GM19035 (cell line): ENCODE measurements around the gene PITPNC1.
A peak's percentile ranks its signal among the peaks of the same experiment; 100 is the strongest.
"Not testable (repeated sequence)": the region's sequence is repeated elsewhere in the genome, so short reads cannot be mapped to it uniquely, and the experiment has no call there.

Experiments
- ATAC-seq: cut with Tn5 transposase; IDR thresholded peaks from one replicate; pipeline ENCODE4 v1.9.1; 2021; ENCODE audit not compliant: unreplicated experiment

PITPNC1 gene

DNA sequence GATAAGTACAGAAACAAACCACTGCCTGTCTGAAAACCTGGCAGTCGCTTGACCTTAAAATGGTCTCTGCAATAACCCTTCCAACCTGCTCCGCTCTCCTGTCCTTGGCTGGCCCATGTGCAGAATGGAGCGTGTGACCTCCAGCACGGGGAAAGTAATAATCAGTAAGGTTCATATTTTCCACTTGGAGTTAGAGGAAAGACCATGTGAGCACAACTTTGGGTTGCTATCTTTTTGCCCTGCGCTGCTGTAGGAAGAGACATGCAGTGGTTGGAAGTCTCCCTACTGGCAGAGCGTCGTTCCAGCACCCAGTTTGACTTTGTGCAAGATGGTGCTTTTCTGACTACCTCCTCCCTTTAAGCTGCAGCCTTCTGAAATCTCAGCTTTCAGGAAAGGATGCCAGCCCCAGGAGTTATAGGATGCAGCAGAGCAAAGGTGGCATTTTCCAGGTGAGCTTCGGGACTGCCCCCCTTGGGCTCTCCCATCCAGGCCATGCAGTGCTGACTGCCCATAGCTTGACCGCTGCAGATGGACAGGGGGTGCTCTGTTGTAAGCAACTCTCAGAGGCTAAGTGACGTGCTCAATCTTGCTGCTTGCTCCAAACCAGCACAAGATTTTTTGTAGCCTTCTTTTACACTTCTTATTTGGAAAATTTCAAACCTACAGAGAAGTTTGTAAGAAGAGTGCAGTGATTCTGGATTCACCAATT is 230.0 kb downstream of the PITPNC1 start:
- ATAC-seq: no peak

DNA sequence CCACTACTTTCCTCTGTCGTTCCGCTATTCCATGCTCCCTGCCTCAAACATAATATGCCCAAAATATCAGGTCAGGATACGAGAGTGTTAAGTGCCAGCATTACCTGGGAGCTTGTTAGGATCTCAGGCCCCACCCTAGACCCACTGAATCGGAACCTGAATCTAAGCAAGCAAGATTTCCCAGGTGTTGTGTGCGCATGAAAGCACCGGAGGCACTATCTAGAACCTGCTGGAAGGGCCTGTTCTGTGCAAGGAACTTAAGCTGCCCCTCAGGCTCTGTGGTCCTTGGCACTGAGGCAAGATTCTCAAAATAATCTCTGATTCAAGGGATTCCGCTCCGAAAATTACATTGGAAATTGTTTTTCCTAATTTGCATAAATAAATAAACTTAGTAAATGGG is 233.0 kb downstream of the PITPNC1 start:
- ATAC-seq: no peak

DNA sequence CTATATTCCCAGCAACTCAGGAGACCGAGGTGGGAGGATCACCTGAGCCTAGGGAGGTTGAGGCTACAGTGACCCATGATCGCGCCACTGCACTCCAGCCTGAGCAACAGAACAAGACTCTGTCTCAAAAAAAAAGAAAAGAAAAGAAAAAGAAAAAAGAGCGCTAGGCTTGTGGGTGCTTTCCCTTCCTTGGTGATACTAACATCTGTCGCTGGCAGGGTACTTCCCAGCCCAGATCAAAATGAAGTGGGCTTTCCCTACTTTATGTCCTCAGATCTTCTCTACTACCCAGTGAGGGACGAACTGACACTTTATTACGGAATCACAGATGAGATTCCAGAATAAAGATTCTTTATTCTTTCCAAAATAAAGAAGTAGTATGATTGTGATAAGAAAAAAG is 236.9 kb downstream of the PITPNC1 start:
- no peak for ATAC-seq

- no peak for ATAC-seq
These were observed 238.0 kb downstream of the PITPNC1 start for GRCh38 chr17:67615011-67615561.

DNA sequence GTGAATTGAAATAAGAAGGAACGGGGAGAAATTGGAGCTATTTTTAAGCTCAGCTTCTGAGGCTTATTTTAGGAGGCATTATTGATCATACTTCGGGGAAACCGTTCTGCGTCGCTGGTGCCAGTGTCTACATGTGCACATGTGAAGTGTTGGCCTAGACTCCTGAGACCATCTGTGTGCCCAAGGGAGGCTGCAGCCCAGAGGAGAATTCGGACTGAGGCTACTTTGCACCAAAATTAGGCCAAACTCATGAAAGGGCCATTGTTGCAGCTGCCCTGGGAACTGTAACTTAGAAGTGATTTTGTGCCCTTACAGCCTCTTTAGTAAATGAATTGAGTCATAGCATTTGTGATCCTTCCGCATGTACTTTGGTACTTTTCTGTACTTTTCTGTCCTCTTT is 238.7 kb downstream of the PITPNC1 start:
- no peak for ATAC-seq

DNA sequence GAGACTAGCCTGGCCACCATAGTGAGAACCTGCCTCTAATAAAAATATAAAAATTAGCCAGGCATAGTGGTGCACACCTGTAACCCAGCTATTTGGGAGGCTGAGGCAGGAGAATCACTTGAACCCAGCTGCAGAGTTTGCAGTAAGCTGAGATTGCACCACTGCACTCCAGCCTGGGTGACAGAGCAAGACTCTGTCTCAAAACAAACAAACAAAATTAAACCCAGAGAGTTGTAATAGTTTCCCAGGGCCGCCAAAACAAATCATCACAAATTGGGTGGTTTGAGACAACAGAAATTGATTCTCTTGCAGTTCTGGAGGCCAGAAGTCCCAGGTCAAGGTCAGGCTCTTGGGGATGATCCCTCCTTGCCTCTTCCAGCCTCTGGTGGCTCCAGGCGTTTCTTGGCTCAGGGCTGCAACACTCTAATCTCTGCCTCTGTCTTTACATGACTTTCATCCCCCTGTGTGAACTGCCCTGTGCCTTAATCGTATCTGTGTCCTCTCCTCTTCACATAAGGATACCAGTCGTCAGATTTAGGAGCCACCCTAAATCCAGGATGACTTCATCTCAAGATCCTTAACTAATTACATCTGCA is 240.3 kb downstream of the PITPNC1 start:
- no peak for ATAC-seq

DNA sequence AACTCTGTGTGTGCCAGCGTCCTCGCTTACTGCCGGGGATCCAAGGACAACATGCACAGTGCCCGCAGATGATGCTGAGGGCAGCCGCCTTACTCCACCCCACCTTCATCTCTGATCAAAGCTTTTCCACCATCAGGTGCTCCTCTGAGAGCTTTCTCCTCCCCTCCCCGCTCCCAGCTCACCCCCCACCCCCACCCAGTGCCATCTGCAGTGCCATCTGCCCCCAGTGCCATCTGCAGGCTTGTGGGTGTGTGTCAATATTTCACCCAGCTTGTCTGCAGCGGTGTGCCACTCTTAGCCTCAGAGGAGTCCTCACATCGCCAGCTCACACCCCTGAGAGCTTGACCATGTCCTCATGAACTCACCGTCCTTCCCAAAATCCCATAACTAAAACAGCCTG is 242.5 kb downstream of the PITPNC1 start:
- ATAC-seq: no peak

DNA sequence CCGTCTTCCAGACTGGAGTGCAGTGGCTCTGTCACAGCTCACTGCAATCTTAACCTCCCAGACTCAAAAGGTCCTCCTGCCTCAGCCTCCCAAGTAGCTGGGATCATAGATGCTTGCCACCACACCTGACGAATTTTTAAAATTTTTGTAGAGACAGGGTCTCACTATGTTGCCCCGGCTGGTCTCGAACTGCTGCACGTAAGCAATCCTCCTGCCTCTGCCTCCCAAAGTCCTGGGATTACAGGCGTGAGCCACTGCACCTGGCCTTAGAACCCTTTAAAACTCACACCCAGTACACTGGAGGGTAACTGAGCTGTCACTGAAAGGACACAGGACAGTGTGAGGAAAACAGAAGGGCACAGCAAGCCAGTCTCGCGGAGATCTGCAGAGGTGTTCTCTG is 243.0 kb downstream of the PITPNC1 start:
- ATAC-seq: no peak

DNA sequence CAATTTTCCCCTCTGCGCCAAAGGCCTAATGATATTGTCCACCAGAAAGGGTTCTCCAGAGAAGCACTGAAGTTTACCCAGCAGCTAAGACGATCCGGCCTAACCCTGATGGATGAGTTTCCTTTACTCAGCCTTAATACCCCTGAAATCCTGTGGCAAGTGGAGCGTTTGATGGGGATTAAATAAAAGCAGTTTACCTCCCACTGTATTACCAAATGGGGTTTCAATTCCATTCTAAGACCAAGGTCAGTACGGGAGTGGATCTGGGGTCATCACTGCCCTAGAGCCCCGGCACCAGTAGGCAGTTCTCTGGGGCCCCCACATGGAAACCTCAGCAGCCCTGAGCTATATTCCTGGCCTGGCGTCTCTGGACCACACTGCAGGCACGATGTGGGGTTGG is 243.6 kb downstream of the PITPNC1 start:
- ATAC-seq: no peak

DNA sequence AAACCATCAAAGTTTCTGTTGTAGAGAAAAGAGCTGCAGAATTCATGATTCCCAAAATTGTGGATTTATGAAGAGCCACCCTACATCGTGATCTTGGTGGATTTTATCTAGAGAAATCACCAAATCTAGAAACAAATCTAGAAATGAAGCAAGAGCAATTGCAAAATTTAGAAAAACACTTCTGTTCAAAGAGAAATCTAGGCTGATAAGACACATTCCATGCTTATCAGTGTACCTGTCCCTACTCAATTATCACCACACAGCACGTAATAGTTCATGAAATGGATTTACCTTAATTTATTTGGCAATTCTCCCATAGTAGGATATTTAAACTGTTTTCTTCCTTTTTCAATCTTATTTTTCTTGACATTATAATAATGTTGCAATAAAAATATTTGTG is 246.7 kb downstream of the PITPNC1 start:
- ATAC-seq: no peak

DNA sequence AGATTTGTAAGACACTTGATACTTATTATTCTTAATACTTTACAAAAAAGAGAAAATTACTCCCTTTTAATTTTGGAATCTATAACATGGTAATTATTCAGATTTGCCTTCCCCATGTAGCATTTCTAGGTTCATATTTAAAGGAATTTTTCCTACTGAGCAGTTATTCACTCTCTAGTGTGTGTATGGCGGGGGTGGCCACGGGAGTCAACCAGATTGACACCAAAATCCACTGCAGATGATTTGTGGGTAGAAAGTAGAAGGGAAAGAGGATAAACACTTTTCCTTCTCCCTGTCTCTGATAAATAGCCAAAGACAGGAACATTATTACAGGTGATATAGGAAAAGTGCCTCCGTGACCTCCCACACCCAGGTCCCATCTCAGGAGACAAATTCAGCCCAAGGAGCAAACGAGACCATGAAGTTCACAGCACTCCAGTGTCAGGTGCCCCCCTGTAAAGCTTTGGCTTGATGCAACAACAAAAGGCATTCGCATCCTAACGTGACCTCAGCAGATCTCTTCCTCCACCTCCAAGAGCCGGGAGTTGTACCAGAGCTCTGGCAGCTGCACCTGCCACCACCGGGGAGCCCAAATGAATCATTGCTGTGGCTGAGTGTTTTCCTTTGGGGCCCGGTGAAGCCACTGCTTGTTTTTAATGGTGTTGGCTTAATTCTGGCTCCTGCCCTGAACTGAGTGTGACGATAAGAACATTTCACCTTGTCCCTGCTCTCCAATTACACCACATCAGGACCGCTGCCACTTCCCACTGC is 248.0 kb downstream of the PITPNC1 start:
- ATAC-seq: no peak

- no peak for ATAC-seq
These were observed 248.9 kb downstream of the PITPNC1 start for GRCh38 chr17:67625971-67626370.

DNA sequence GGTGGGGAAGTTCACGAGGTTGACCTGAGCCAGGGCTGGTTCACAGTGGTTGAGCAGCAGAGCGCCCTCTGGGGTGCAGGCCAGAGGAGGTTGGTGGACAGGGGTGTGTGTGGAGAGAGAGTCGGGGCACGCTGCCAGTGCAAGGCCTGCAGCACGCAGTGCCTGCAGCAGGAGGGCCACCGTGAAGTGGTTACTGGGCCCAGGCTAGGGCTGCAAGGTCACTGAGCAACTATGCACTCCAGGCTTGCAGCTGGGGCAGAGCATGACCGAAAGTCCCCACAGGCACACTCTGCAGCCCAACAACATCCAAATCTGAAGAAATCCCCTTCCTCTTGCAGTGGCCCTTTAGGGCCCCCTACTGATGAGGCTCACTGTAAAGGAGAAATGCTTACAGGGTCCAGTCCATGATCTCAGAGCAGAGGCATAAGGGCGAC is 251.5 kb downstream of the PITPNC1 start:
- peak; percentile 62 for ATAC-seq

DNA sequence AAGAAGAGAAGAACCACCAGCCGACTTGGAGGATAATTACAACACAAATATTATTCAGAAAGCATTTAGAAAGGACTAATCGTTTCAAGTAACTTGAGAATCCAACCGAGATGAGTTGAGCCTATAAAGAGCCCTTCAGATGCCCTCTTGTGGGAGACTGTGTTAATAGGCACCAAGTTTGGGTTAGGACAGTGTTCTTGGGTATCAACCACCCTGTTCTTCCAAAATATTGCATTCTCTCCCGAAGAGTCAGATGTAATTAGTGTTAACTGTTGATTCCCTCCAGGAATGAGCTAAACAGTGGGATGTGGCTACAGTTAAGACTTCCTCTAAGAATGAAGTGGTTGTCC is 252.9 kb downstream of the PITPNC1 start:
- ATAC-seq: no peak

GRCh38 chr17:67630836-67631235 is 253.8 kb downstream of the PITPNC1 start:
- not testable (repeated sequence) for ATAC-seq

- no peak for ATAC-seq
These were observed 255.1 kb downstream of the PITPNC1 start for GRCh38 chr17:67632141-67632540.

- ATAC-seq: no peak
These were observed 256.7 kb downstream of the PITPNC1 start for GRCh38 chr17:67633751-67634211.

- ATAC-seq: no peak
These were observed 258.6 kb downstream of the PITPNC1 start for GRCh38 chr17:67635681-67636080.

DNA sequence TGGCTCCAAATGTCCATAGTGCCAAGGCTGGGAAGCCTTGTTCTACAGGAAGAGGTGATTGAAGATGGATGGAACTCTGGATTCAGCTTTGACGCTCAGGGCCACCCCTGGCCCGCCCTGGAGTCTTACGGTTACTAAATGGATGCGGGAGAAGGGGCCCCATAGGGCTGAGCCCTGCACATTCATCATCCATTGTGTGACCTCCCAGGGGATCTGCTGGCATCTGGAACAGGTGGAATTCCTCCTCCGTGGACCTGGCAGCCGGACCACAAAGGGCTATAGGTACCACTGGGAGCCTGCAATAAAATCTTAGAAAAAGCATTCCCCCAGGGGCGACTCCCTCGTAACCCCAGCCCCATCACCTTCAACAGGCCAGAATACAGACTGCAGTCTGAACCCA is 259.2 kb downstream of the PITPNC1 start:
- no peak for ATAC-seq

DNA sequence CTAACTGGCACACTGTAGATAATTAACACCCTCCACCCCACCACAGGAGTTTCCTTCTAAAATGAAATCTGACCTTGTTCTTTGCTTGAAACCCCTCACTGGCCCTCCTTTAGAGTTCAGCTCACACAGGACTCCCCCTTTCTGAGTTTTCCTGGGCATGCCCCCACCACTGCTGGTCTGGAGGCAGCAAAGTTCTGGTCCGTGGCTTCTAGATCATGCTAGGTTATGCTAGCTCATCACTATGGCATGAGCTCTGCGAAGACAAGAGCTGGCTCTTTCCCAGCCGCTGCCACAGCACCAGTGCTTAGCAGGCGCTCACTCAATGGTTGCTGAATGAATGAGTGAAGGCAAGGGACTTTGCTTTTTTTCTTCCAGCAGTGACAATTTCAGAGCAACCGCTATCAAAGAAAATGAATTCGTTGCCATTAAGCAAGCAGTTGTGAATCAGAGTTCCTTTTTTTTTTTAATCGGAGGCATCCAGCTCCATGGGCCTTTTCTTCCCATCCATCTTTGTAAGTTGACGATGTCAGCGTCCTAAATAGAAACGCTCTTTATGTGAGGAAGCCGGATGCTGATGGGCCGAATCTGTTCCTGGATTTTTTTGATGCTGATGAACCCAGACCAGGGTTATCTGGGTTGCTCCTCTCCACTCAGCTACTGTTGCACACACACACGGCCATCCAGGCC is 259.9 kb downstream of the PITPNC1 start:
- ATAC-seq: no peak

GRCh38 chr17:67637901-67638641 is 261.0 kb downstream of the PITPNC1 start:
- ATAC-seq: no peak
